ENCODE measurements around the gene CRB3.

GRCh38 chr19:6484831-6485230 lies 20.8 kb downstream of the CRB3 start:
- no peak for TF ChIP-seq CTCF (IDR thresholded peaks at IDR 0.05; ENCODE audit: low read depth, low read length, missing input control)
- TF ChIP-seq SP1 (IDR thresholded peaks at IDR 0.05), result no peak

Data from liver (tissue), 3 donors.